ENCODE results near the gene ENO3. TPM values are rescaled to one million over a fixed set of nuclear protein-coding genes. Genes with fewer than 3 reads are reported as not detected.

The ENO3 gene
- total RNA-seq, 2 experiments from 2014 or later: 14.6 to 79.4 TPM

DNA sequence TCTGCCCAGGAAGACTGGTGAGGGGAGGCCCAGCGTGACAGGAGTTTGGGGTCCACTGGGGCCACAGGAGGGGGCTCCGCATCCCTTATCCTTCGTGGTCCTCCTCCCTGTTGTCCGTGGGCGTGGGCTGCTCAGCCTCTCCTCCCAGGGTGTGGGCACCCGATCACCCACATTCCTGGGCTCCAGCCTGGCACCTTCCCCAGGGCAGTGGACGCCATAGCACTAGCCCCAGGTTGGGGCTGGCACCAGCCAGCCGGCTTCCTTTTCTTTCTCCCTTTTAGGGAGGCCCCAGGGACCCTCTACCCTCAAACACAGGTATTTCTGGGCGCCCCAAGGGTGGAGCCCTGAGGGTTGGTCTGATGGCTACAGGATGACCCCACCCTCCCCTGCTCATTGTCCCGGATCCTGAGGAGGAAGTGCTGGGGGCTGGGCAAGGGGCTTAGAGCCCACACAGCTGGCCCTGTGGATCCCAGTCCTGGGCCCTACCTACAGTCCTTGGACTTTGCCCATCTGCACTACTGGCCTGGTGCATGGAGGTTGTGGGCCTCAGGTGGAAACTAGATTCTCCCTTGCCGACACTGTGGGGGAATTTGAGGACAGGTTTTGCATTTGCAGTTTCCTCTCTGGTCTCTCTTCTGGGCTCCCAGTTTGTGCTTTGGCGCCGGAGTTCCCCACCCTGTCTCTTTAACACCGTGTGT is 48.0 kb downstream of the ENO3 start:
- peak overlapping the region; percentile 98 for H3K4me2 ChIP-seq (ENCODE audit: low read length)
- H3K9me2 ChIP-seq (ENCODE audit: insufficient read depth, low read length): no peaks in the 10 kb centered on the region
- peaks cover 6% of the 10 kb centered on the region; the same call in 1 of the 2 replicates for H3K79me2 ChIP-seq (ENCODE audit: insufficient read depth, low read depth, low read length)
- no peak overlapping the region for H2AFZ ChIP-seq (ENCODE audit: low read length)
- TF ChIP-seq EZH2phosphoT487 (IDR thresholded peaks at IDR 0.05; ENCODE audit: borderline replicate concordance, low read depth, low read length): no peak
- no peak for TF ChIP-seq CTCF (conservative IDR thresholded peaks at IDR 0.05; ENCODE audit: low read length)
- H3K4me1 ChIP-seq (ENCODE audit: insufficient read depth, low read length, poor library complexity, severe bottlenecking): peaks cover 20% of the 10 kb centered on the region
- CTCF ChIA-PET (ENCODE audit: unreplicated experiment): interaction anchor here (1.2 kb wide), 1 partner anchor 11 kb away, joined by 4 read pairs; no protein-coding TSS in a partner anchor
- H3K4me3 ChIP-seq (ENCODE audit: low read depth, low read length, poor library complexity, severe bottlenecking): peak overlapping the region; percentile 93
- H3K27ac ChIP-seq (ENCODE audit: low read depth, low read length, poor library complexity, severe bottlenecking): peak overlapping the region; percentile 17
- no TSS peak for BruUV-seq (replicated peaks)
- intact Hi-C loops (cut with micrococcal nuclease; ENCODE audit: unreplicated experiment): no loop called here
- H3K36me3 ChIP-seq (ENCODE audit: insufficient read depth, low read length): peaks cover 26% of the 10 kb centered on the region
- H4K20me1 ChIP-seq (ENCODE audit: insufficient read depth, low read length): no peaks in the 10 kb centered on the region
- POLR2A ChIA-PET: no interaction called here
- no peaks in the 10 kb centered on the region for H3K9me3 ChIP-seq (ENCODE audit: low read length)
- DNase-seq (ENCODE audit: low spot score): peak; percentile 34

DNA sequence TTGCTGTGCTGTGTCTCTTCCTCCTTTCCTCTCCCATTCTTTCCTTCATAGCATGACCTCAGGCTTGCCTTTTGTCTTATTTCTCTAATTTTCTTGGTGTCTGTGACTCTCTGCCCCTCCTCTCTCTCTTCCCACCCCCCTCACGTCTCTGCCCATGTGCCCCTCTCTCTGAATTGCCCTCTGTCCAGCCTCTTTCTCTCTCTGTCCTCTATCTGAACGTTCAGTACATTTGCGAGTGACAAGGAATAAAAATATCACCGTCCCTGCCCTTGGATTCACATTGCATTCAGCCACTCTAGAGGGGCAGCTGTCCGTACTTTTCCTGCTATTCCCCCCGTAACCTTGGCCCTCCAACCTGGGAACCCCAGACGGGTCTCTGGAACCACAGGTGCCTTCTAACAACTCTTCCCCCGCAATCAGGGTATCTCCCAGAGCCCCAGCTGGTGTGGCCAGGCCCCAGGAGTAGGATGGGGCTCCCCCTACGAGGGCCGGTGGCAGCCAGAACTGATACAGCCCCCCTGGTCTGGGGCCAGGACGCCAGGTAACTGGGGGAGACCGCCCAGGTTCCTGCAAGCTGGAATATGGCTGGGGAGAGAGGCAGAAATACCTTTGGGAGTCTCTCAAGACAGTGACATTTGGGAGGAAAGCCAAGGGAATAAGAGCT is 48.6 kb downstream of the ENO3 start:
- peaks cover 6% of the 10 kb centered on the region; the same call in 1 of the 2 replicates for H3K79me2 ChIP-seq (ENCODE audit: insufficient read depth, low read depth, low read length)
- H2AFZ ChIP-seq (ENCODE audit: low read length): no peak overlapping the region
- CTCF ChIA-PET (ENCODE audit: unreplicated experiment): interaction anchor here (0.6 kb wide), 1 partner anchor 529 kb away, joined by 3 read pairs; no protein-coding TSS in a partner anchor
- DNase-seq (ENCODE audit: low spot score): no peak
- no peaks in the 10 kb centered on the region for H3K9me3 ChIP-seq (ENCODE audit: low read length)
- H3K4me2 ChIP-seq (ENCODE audit: low read length): peak overlapping the region; percentile 98
- POLR2A ChIA-PET: no interaction called here
- no peaks in the 10 kb centered on the region for H4K20me1 ChIP-seq (ENCODE audit: insufficient read depth, low read length)
- H3K4me1 ChIP-seq (ENCODE audit: insufficient read depth, low read length, poor library complexity, severe bottlenecking): peaks cover 20% of the 10 kb centered on the region
- H3K9me2 ChIP-seq (ENCODE audit: insufficient read depth, low read length): no peaks in the 10 kb centered on the region
- peak overlapping the region; percentile 17 for H3K27ac ChIP-seq (ENCODE audit: low read depth, low read length, poor library complexity, severe bottlenecking)
- TF ChIP-seq EZH2phosphoT487 (IDR thresholded peaks at IDR 0.05; ENCODE audit: borderline replicate concordance, low read depth, low read length) (no peak), CTCF (conservative IDR thresholded peaks at IDR 0.05; ENCODE audit: low read length) (no peak)
- no TSS peak for BruUV-seq (replicated peaks)
- intact Hi-C loops (cut with micrococcal nuclease; ENCODE audit: unreplicated experiment): no loop called here
- H3K4me3 ChIP-seq (ENCODE audit: low read depth, low read length, poor library complexity, severe bottlenecking): peak overlapping the region; percentile 93
- peaks cover 33% of the 10 kb centered on the region for H3K36me3 ChIP-seq (ENCODE audit: insufficient read depth, low read length)

Measured in OCI-LY7 (cell line).